GM12864 (cell line): Measurements from ENCODE around the gene BCL6B.

Experiments used
- DNase-seq: peaks from one replicate; pipeline ENCODE4 v3.0.0-alpha.2; 2011; ENCODE audit warnings: low read depth
- H3K4me3 ChIP-seq: 2 replicates; pipeline ENCODE4 v1.5.1; 2011; ENCODE audit warnings: mild to moderate bottlenecking, low read depth, low read length, control low read depth
- TF ChIP-seq, protein P1 (sequence below): IDR thresholded peaks from 2 replicates; pipeline ENCODE4 v1.5.1; 2011; ENCODE audit warnings: low read depth, mild to moderate bottlenecking, moderate library complexity, low read length, control low read depth, inconsistent platforms; ENCODE audit errors: missing control alignments

BCL6B gene

DNA sequence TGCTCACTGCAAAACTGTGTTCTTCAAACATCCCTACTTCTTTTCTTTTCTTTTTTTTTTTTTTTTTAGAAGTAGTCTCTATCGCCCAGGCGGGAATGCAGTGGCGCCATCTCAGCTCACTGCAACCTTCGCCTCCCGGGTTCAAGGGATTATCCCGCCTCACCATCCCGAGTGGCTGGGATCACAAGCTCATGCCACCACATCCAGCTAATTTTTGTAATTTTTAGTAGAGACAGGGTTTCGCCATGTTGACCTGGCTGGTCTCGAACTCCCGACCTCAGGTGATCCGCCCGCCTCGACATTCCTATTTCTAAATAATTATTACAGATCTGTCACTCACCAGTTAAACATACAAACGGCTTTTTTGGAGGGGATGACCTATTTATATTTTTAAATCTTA is 11.4 kb upstream of the BCL6B start:
- H3K4me3 ChIP-seq = peak overlapping the region; percentile 90

DNA sequence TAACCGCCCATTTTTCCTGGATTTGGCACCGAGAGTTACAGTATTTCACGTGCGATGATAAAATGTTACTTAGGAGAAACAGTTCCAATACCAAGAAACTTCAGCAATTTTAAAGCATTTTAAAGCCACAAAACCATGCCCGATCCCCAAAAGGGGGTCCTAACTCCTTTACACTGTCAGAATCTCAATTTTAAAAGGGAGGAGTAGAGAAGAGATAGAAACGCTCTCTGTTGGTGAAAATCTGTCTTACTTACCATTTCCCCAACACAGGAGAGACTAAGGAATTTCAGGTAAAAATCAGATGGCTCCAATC is 11.0 kb upstream of the BCL6B start:
- TF ChIP-seq, protein P1, sequence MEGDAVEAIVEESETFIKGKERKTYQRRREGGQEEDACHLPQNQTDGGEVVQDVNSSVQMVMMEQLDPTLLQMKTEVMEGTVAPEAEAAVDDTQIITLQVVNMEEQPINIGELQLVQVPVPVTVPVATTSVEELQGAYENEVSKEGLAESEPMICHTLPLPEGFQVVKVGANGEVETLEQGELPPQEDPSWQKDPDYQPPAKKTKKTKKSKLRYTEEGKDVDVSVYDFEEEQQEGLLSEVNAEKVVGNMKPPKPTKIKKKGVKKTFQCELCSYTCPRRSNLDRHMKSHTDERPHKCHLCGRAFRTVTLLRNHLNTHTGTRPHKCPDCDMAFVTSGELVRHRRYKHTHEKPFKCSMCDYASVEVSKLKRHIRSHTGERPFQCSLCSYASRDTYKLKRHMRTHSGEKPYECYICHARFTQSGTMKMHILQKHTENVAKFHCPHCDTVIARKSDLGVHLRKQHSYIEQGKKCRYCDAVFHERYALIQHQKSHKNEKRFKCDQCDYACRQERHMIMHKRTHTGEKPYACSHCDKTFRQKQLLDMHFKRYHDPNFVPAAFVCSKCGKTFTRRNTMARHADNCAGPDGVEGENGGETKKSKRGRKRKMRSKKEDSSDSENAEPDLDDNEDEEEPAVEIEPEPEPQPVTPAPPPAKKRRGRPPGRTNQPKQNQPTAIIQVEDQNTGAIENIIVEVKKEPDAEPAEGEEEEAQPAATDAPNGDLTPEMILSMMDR = no peak
- DNase-seq = no peak

More for the DNA sequence above, 11.4 kb upstream of the BCL6B start:
- TF ChIP-seq, protein P1 = no peak
- DNase-seq = no peak

DNA sequence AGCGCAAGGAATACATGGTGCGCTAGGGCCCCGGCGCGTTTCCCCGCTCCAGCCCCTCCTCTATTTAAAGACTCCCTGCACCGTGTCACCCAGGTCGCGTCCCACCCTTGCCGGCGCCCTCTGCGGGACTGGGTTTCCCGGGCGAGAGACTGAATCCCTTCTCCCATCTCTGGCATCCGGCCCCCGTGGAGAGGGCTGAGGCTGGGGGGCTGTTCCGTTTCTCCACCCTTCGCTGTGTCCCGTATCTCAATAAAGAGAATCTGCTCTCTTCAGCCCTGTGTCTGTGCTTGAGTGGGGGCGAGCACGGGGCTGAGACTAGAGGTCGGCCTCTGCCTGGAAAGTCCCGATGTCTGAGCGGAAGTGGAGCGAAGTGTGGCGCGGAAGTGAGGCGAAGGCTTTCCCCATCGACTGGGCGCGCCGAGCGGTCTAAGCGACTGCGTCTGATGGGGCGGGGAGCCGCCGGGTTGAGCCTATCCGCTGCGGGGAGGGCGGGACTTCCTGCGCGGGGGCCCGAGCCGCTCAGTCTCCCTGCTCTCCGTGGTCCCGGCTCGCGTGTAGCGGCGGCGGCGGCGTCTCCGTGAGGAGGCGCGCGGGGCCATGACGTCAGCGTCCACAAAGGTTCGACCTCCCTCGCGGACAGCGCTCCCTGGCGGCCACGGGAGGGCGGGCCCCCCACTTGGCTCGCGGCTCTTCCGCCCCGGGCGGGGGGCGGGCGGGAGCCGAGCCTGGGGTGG is 8.4 kb upstream of the BCL6B start:
- H3K4me3 ChIP-seq = peak overlapping the region; percentile 90
- TF ChIP-seq, protein P1 = peak; percentile 64
- DNase-seq = peak; percentile 89

More for the DNA sequence above, 11.0 kb upstream of the BCL6B start:
- peak overlapping the region; percentile 90 for H3K4me3 ChIP-seq

DNA sequence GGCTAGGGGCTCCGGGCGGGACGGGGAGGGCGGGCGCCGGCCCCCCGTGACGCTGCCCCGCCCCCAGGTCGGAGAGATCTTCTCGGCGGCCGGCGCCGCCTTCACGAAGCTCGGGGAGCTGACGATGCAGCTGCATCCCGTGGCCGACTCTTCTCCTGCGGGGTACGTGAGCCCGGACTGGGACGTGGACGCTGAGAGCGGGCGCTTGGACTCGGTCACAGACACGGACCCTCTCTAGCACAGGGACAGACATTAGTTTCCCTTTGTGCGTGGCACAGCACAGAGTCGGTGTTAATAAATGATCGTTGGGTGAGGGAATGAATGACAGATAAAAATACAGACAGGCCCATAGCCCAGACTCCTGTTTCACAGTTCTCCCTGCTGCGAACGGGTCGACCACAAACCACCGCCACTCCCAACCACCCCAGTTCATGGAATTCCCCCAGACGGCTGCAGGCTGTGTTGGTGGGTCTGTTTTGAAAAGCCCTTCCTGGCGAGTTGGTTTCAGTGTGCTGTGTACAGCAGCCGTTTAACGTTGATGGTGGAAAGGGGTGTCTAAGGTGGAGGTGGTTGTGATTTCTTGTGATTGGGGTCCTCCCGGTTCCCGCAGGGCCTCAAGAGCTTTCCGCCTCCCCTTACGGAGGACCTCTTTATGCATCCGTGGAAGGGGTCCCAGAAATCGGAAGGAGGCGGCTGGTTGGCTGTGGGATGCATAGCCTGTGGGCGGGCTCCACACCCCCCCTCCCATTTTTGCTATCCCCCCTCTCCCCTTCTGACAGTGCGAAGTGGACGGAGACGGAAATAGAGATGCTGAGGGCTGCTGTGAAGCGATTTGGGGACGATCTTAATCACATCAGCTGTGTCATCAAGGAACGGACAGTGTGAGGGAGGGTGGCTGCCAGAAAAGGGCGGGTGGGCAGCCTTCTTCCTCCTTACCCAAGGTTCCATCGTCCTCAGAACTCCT is 7.6 kb upstream of the BCL6B start:
- no peak for DNase-seq
- TF ChIP-seq, protein P1 = no peak
- peak overlapping the region; percentile 90 for H3K4me3 ChIP-seq

DNA sequence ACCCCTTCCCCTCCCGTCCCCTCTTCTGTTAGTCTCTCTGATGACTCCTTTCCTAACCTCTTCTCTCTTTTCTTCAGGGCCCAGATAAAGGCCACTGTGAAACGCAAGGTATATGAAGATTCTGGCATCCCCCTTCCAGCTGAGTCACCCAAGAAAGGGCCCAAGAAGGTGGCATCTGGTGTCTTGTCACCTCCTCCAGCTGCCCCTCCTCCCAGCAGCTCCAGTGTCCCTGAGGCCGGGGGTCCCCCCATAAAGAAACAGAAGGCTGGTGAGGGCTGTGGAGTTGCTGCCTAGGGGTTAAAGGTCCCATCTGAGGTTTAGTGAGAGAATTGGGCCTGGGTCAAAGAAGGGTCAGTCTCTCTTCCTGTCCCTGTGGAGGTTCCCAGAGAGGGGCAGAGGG is 6.4 kb upstream of the BCL6B start:
- TF ChIP-seq, protein P1 = no peak
- H3K4me3 ChIP-seq = peak overlapping the region; percentile 90; the same call in 1 of the 2 replicates
- DNase-seq = no peak

DNA sequence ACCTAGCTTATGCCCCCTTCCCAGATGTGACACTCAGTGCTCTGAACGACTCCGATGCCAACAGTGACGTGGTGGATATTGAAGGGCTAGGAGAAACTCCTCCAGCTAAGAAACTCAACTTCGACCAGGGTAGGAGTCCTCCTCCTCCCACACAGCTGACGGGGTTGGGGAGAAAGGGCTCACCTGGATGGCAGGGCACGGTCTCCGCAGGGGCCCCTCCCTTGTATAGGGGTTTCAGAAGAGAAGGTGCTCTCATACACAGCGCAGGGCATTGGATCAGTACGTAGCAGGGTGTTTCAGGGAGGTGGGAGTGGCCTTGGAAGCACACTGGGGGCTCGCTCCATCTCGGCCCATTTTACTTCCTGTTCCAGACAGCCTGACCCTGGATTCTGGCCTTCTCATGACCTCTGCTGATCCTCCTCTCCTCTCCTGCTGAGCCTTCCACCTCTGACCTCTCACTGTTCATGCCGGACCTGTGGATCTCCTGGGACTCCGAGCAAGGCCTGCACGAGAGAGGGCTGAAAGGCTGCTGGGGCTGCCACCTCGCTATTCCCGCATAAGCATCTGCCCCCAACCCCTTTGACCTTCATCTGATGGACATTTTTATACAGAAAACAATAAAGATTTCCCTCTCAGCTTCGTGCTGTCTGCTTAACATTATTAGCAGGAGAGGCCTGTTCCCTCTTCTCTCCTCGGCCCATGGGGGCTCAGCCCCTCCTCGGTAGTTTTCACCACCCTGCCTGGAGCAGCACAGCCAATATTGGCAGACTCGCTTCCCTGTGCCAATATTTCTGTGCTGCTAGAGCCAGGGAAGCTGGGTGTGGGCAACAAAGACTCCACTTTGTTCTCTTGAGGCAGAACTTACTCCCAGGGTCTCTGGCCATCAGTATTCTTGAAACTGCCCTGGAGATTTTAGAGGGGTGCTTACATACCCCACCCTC is 5.7 kb upstream of the BCL6B start:
- DNase-seq = no peak
- H3K4me3 ChIP-seq = no peak overlapping the region
- TF ChIP-seq, protein P1 = no peak
